IMR-90 (cell line): ENCODE data around the gene CIB2. TPM values are rescaled to one million over a fixed set of nuclear protein-coding genes. Genes with fewer than 3 reads are reported as not detected.
A peak's percentile ranks its signal among the peaks of the same experiment; 100 is the strongest.

ENCODE experiments used
- ATAC-seq: fragments of 200-7000 bp; cut with Tn5 transposase; 2 replicates; pipeline ENCODE4 v1.9.1; 2020; ENCODE audit warnings: low read depth, mild to moderate bottlenecking, moderate library complexity
- BruUV-seq: library from RNA; stranded (reverse); fragments of 400-500 nt; replicated peaks from 2 replicates; lab custom pipeline; 2021; lab: Mats Ljungman, UMichigan
- CTCF ChIA-PET: fragments of 300-600 bp; formaldehyde crosslinking; extraction: SDS; loops from one replicate; lab custom pipeline; 2021; ENCODE audit warnings: antibody characterized with exemption; lab: Yijun Ruan, JAX
- POLR2A ChIA-PET: fragments of 300-600 bp; sonication (Branson Sonifier 250); formaldehyde crosslinking; loops from one replicate; lab custom pipeline; 2022; ENCODE audit warnings: antibody characterized with exemption; ENCODE audit not compliant: unreplicated experiment; lab: Charles Lee
- DNase-seq: peaks from one replicate; pipeline ENCODE4 v3.0.0; 2013
- H2AFZ ChIP-seq: replicated peaks from 2 replicates; pipeline ENCODE3; 2013; ENCODE audit warnings: low read length, mild to moderate bottlenecking; ENCODE audit not compliant: poor library complexity
- H2AK5ac ChIP-seq: 2 replicates; pipeline ENCODE4 v1.6.1; 2013; ENCODE audit warnings: low read depth, low read length, inconsistent platforms
- H2AK9ac ChIP-seq: replicated peaks from 2 replicates; pipeline ENCODE3; 2013; ENCODE audit warnings: mild to moderate bottlenecking, low read depth, low read length, moderate library complexity; ENCODE audit not compliant: poor library complexity
- H2BK120ac ChIP-seq: 2 replicates; pipeline ENCODE4 v1.6.1; 2013; ENCODE audit warnings: low read depth, low read length, inconsistent platforms
- H2BK15ac ChIP-seq: 3 replicates; pipeline ENCODE4 v1.6.1; 2013; ENCODE audit warnings: low read depth, low read length, inconsistent platforms
- H2BK20ac ChIP-seq: 2 replicates; pipeline ENCODE4 v1.6.1; 2013; ENCODE audit warnings: low read depth, mild to moderate bottlenecking, inconsistent platforms, low read length, moderate library complexity
- H2BK5ac ChIP-seq: 2 replicates; pipeline ENCODE4 v1.6.1; 2013; ENCODE audit warnings: mild to moderate bottlenecking, low read depth, low read length, inconsistent platforms; ENCODE audit not compliant: poor library complexity, severe bottlenecking
- H3K14ac ChIP-seq: replicated peaks from 2 replicates; pipeline ENCODE4 v1.6.1; 2013; ENCODE audit warnings: low read depth, low read length, inconsistent platforms
- H3K18ac ChIP-seq: 2 replicates; pipeline ENCODE4 v1.6.1; 2013; ENCODE audit warnings: low read depth, low read length, control low read depth
- H3K23ac ChIP-seq: 2 replicates; pipeline ENCODE4 v1.6.1; 2013; ENCODE audit warnings: low read depth, low read length, inconsistent platforms
- H3K27ac ChIP-seq: 2 replicates; pipeline ENCODE4 v1.5.1; 2013; ENCODE audit warnings: mild to moderate bottlenecking, control low read depth, low read length; ENCODE audit not compliant: insufficient read depth
- H3K27me3 ChIP-seq: 2 replicates; pipeline ENCODE4 v1.6.1; 2013; ENCODE audit warnings: low read length; ENCODE audit not compliant: control insufficient read depth, insufficient read depth
- H3K36me3 ChIP-seq: 2 replicates; pipeline ENCODE4 v1.6.1; 2013; ENCODE audit warnings: low read length, mixed read lengths; ENCODE audit not compliant: control insufficient read depth, insufficient read depth
- H3K4ac ChIP-seq: 2 replicates; pipeline ENCODE4 v1.6.1; 2013; ENCODE audit warnings: low read depth, low read length, inconsistent platforms
- H3K4me1 ChIP-seq: 2 replicates; pipeline ENCODE4 v1.6.1; 2013; ENCODE audit warnings: low read length, mixed read lengths; ENCODE audit not compliant: control insufficient read depth, insufficient read depth
- H3K4me2 ChIP-seq: 2 replicates; pipeline ENCODE4 v1.6.1; 2013; ENCODE audit warnings: low read depth, mild to moderate bottlenecking, control low read depth, low read length, moderate library complexity
- H3K4me3 ChIP-seq: 2 replicates; pipeline ENCODE4 v1.5.1; 2013; ENCODE audit warnings: low read depth, mild to moderate bottlenecking, control low read depth, low read length, moderate library complexity; ENCODE audit not compliant: insufficient read depth
- H3K56ac ChIP-seq: 2 replicates; pipeline ENCODE4 v1.6.1; 2013; ENCODE audit warnings: low read length, inconsistent platforms; ENCODE audit not compliant: insufficient read depth; ENCODE audit errors: extremely low read depth
- H3K79me1 ChIP-seq, 2 experiments: 2 replicates each; pipeline ENCODE4 v1.6.1; 2013; ENCODE audit warnings: low read length in 2 of 2, inconsistent platforms in 1 of 2, low read depth in 1 of 2
- H3K9ac ChIP-seq: 2 replicates; pipeline ENCODE4 v1.6.1; 2013; ENCODE audit warnings: low read depth, low read length, control low read depth
- H3K9me1 ChIP-seq: 2 replicates; pipeline ENCODE4 v1.6.1; 2013; ENCODE audit warnings: low read length, inconsistent platforms; ENCODE audit not compliant: insufficient read depth
- H3K9me3 ChIP-seq: 2 replicates; pipeline ENCODE4 v1.6.1; 2013; ENCODE audit warnings: low read length; ENCODE audit not compliant: control insufficient read depth, insufficient read depth
- H4K20me1 ChIP-seq: 2 replicates; pipeline ENCODE4 v1.6.1; 2013; ENCODE audit warnings: low read length, inconsistent platforms; ENCODE audit not compliant: insufficient read depth
- H4K5ac ChIP-seq: 2 replicates; pipeline ENCODE4 v1.6.1; 2013; ENCODE audit warnings: mild to moderate bottlenecking, low read depth, low read length, control low read depth
- H4K8ac ChIP-seq, 2 experiments: 2 replicates each; pipeline ENCODE4 v1.6.1; 2013; ENCODE audit warnings: low read depth in 2 of 2, low read length in 2 of 2, control low read depth in 1 of 2, inconsistent platforms in 1 of 2
- H4K91ac ChIP-seq: 2 replicates; pipeline ENCODE4 v1.6.1; 2013; ENCODE audit warnings: low read depth, low read length, inconsistent platforms; ENCODE audit not compliant: insufficient read depth
- BHLHE40 ChIP-seq: fragments of 150-350 bp; IDR thresholded peaks from 2 replicates; pipeline ENCODE4 v1.6.1; 2016; ENCODE audit warnings: mild to moderate bottlenecking, low read depth, low read length
- CEBPB ChIP-seq: IDR thresholded peaks from 2 replicates; pipeline ENCODE4 v1.6.1; 2012; ENCODE audit warnings: low read depth, low read length, improper control_type of control experiment
- CHD1 ChIP-seq: IDR thresholded peaks from 2 replicates; pipeline ENCODE4 v1.6.1; 2012; ENCODE audit warnings: low read depth, low read length, improper control_type of control experiment
- CTCF ChIP-seq: conservative IDR thresholded peaks from 2 replicates; pipeline ENCODE4 v1.5.1; 2012; ENCODE audit warnings: mild to moderate bottlenecking, low read depth, low read length, improper control_type of control experiment
- ELK1 ChIP-seq: fragments of 150-350 bp; IDR thresholded peaks from 2 replicates; pipeline ENCODE4 v1.6.1; 2016; ENCODE audit warnings: low read depth, mild to moderate bottlenecking, low read length, moderate library complexity, borderline replicate concordance
- FOS ChIP-seq: fragments of 150-350 bp; IDR thresholded peaks from 2 replicates; pipeline ENCODE4 v1.6.1; 2016; ENCODE audit warnings: low read depth, low read length
- MAFK ChIP-seq: IDR thresholded peaks from 2 replicates; pipeline ENCODE4 v1.6.1; 2012; ENCODE audit warnings: low read depth, low read length, improper control_type of control experiment
- MAZ ChIP-seq: IDR thresholded peaks from 2 replicates; pipeline ENCODE4 v1.6.1; 2012; ENCODE audit warnings: low read depth, mild to moderate bottlenecking, low read length, improper control_type of control experiment, moderate library complexity, borderline replicate concordance
- MXI1 ChIP-seq: IDR thresholded peaks from 2 replicates; pipeline ENCODE4 v1.6.1; 2012; ENCODE audit warnings: low read depth, mild to moderate bottlenecking, low read length, moderate library complexity, borderline replicate concordance
- NFE2L2 ChIP-seq: fragments of 150-350 bp; IDR thresholded peaks from 2 replicates; pipeline ENCODE4 v1.6.1; 2016; ENCODE audit warnings: low read depth, mild to moderate bottlenecking, low read length
- RAD21 ChIP-seq: IDR thresholded peaks from 2 replicates; pipeline ENCODE4 v1.6.1; 2012; ENCODE audit warnings: low read length, improper control_type of control experiment
- RFX5 ChIP-seq: IDR thresholded peaks from 2 replicates; pipeline ENCODE4 v1.8.0; 2012; ENCODE audit warnings: low read depth, mild to moderate bottlenecking, low read length, moderate library complexity
- SMC3 ChIP-seq: fragments of 150-350 bp; IDR thresholded peaks from 2 replicates; pipeline ENCODE4 v1.6.1; 2016; ENCODE audit warnings: low read depth, mild to moderate bottlenecking, antibody characterized with exemption, low read length, moderate library complexity
- USF2 ChIP-seq: fragments of 150-350 bp; IDR thresholded peaks from 2 replicates; pipeline ENCODE4 v1.6.1; 2017; ENCODE audit warnings: mild to moderate bottlenecking, antibody characterized with exemption, low read length, low read depth
- WGBS, 2 experiments: methylation state at CpG; one replicate each; pipeline versions ENCODE4 v1.1.5 to v1.1.7; 2013; ENCODE audit warnings: missing lambda C conversion rate in 2 of 2; ENCODE audit not compliant: insufficient read length in 1 of 2; ENCODE audit errors: extremely low coverage in 2 of 2; 5-methylcytosine and 5-hydroxymethylcytosine counted together
- dilution Hi-C: fragments of 300-500 bp; cut with HindIII; formaldehyde crosslinking; loops from one replicate; pipeline ENCODE4 v1.14.3; 2018; ENCODE audit warnings: low sequenced_read_pairs; ENCODE audit not compliant: unreplicated experiment
- in situ Hi-C: fragments of 300-500 bp; cut with MboI; formaldehyde crosslinking; loops from 3 replicates; pipeline ENCODE4 v1.14.3; 2019; ENCODE audit warnings: low sequenced_read_pairs, inconsistent platforms, mixed read lengths
- intact Hi-C: fragments of 100-400 bp; cut with micrococcal nuclease; formaldehyde crosslinking; loops from 2 replicates; pipeline ENCODE4 v1.10.0; 2022
- polyA plus RNA-seq, 3 experiments: library from polyadenylated mRNA; depleted of rRNA; stranded (reverse); fragments of >200 nt; gene quantifications; 2 replicates each; pipeline ENCODE4 v1.2.3, GENCODE V29; 2012; ENCODE audit warnings: low replicate concordance in 1 of 3
- total RNA-seq: library from RNA; depleted of rRNA; stranded (reverse); fragments of >200 nt; gene quantifications from 2 replicates; pipeline ENCODE4 v1.2.3, GENCODE V29; 2012

The CIB2 gene
- total and polyA plus RNA-seq, 2 of the 4 experiments (the other 2 are of a cell fraction): 2.2 to 2.4 TPM

- no peak overlapping the region for H3K4me2 ChIP-seq
- peak overlapping the region in 1 of 2 experiments; percentile 16; a peak in 1 of 4 replicates for H4K8ac ChIP-seq
- peaks cover 43% of the 10 kb centered on the region for H3K4me1 ChIP-seq
- H4K20me1 ChIP-seq: peaks cover 56% of the 10 kb centered on the region
- WGBS, 2 experiments: no CpG with 5 or more reads among the region's 2 CpGs
- H3K56ac ChIP-seq: no peak overlapping the region
- H3K18ac ChIP-seq: no peak overlapping the region
- no peak overlapping the region for H2BK5ac ChIP-seq
- no peak for ATAC-seq
- no peak overlapping the region for H2AK5ac ChIP-seq
- no peak overlapping the region for H2AK9ac ChIP-seq
- no peak overlapping the region for H3K14ac ChIP-seq
- dilution Hi-C loops: no loop called here
- POLR2A ChIA-PET: interaction anchor here (0.6 kb wide), 1 partner anchor 84 kb away, joined by 3 read pairs; no protein-coding TSS in a partner anchor
- peaks cover 2% of the 10 kb centered on the region for H3K36me3 ChIP-seq
- H3K4ac ChIP-seq: no peak overlapping the region
- CTCF ChIA-PET: interaction anchor here (0.7 kb wide), 1 partner anchor 11 kb away, joined by 6 read pairs; no protein-coding TSS in a partner anchor
- BruUV-seq: no TSS peak
- no peak overlapping the region for H3K9ac ChIP-seq
- H2AFZ ChIP-seq: no peak overlapping the region
- no peak overlapping the region for H4K5ac ChIP-seq
- TF ChIP-seq MAFK: no peak
- no peak for TF ChIP-seq CTCF
- no peak for TF ChIP-seq USF2
- no peak for TF ChIP-seq RFX5
- no peak for TF ChIP-seq BHLHE40
- no peak for TF ChIP-seq MXI1
- no peak for TF ChIP-seq NFE2L2
- TF ChIP-seq RAD21: no peak
- no peak for TF ChIP-seq SMC3
- TF ChIP-seq CEBPB: no peak
- TF ChIP-seq MAZ: no peak
- no peak for TF ChIP-seq ELK1
- no peak for TF ChIP-seq FOS
- no peak for TF ChIP-seq CHD1
- H3K4me3 ChIP-seq: no peak overlapping the region
- DNase-seq: no peak
- H3K9me1 ChIP-seq: peaks cover 44% of the 10 kb centered on the region
- intact Hi-C loops: loop anchor here (5.0 kb wide), 1 partner anchor 64 kb away; no protein-coding TSS in a partner anchor
- H3K79me1 ChIP-seq: peaks cover 38 to 84% of the 10 kb centered on the region in 2 experiments
- H3K23ac ChIP-seq: no peak overlapping the region
- H2BK120ac ChIP-seq: no peak overlapping the region
- H2BK15ac ChIP-seq: peak overlapping the region; percentile 25; the same call in 2 of the 3 replicates
- H4K91ac ChIP-seq: no peak overlapping the region
- no peak overlapping the region for H3K27ac ChIP-seq
- H2BK20ac ChIP-seq: no peak overlapping the region
- in situ Hi-C loops: no loop called here
- H3K9me3 ChIP-seq: no peaks in the 10 kb centered on the region
- no peaks in the 10 kb centered on the region for H3K27me3 ChIP-seq
Observed at GRCh38 chr15:78071383-78071782, 59.9 kb downstream of the CIB2 start.
